ENCODE data around the gene PDE8A. TPM values are rescaled to one million over a fixed set of nuclear protein-coding genes. Genes with fewer than 3 reads are reported as not detected.

Gene PDE8A
- total and polyA plus RNA-seq, 2 donors (not counting 3 experiments of a cell fraction or from before 2014, with no cell fraction given): 21.3 to 45.7 TPM

DNA sequence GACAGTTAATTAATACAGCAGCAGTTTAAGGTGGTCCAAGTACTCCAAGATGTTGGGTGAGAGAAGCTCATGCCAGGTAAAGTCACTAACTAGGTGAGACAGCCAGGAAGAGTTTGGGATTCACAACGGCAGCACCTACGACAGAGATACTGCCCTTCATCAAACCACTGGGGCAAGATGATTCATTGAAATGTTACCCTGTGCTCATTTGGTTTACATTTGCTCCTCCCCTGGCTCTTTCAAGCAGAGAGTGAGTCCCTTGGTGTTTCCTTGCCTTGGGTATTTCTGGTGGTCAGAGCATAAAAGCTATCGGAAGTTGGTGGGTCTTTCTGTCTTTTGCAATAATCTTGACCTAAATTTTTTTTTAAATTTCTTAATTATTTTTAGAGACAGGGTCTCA is 19.9 kb upstream of the PDE8A start:
- dilution Hi-C loops (cut with MboI; ENCODE audit: extremely low pct_ligation_motif_present, low sequenced_read_pairs): loop anchor here (25.0 kb wide), 1 partner anchor 124 kb away; no protein-coding TSS in a partner anchor
- TF ChIP-seq POLR2A (IDR thresholded peaks at IDR 0.05; ENCODE audit: low read depth, low read length): no peak
- TF ChIP-seq FOS (IDR thresholded peaks at IDR 0.05; ENCODE audit: borderline replicate concordance, insufficient read depth, low read length): no peak
- TF ChIP-seq, protein P1, sequence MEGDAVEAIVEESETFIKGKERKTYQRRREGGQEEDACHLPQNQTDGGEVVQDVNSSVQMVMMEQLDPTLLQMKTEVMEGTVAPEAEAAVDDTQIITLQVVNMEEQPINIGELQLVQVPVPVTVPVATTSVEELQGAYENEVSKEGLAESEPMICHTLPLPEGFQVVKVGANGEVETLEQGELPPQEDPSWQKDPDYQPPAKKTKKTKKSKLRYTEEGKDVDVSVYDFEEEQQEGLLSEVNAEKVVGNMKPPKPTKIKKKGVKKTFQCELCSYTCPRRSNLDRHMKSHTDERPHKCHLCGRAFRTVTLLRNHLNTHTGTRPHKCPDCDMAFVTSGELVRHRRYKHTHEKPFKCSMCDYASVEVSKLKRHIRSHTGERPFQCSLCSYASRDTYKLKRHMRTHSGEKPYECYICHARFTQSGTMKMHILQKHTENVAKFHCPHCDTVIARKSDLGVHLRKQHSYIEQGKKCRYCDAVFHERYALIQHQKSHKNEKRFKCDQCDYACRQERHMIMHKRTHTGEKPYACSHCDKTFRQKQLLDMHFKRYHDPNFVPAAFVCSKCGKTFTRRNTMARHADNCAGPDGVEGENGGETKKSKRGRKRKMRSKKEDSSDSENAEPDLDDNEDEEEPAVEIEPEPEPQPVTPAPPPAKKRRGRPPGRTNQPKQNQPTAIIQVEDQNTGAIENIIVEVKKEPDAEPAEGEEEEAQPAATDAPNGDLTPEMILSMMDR (IDR thresholded peaks at IDR 0.05; ENCODE audit: extremely low read depth in 1 of 2, insufficient read depth in 1 of 2, low read depth in 1 of 2, low read length in 2 of 2): no peak
- TF ChIP-seq GATA2 (IDR thresholded peaks at IDR 0.05; ENCODE audit: insufficient read depth, insufficient read length, low read depth, low read length): no peak
- TF ChIP-seq MYC (IDR thresholded peaks at IDR 0.05; ENCODE audit: low read depth, low read length): no peak
- Histone ChIP-seq H3K4me3 (replicated peaks in 1 of 3; ENCODE audit: insufficient read depth in 1 of 3, low read depth in 1 of 3, low read length in 3 of 3) (no peak overlapping the region), H2AFZ (ENCODE audit: low read depth, low read length) (no peak overlapping the region), H3K9me1 (replicated peaks; ENCODE audit: control insufficient read depth, extremely low read depth, insufficient read depth, low read length) (no peaks in the 10 kb centered on the region), H3K9me3 (replicated peaks; ENCODE audit: control insufficient read depth, insufficient read depth, low read length) (no peaks in the 10 kb centered on the region), H3K4me1 (ENCODE audit: control insufficient read depth, extremely low read depth, insufficient read depth, low read length) (peaks cover 14% of the 10 kb centered on the region), H3K36me3 (ENCODE audit: control insufficient read depth in 2 of 2, extremely low read depth in 1 of 2, insufficient read depth in 2 of 2, low read length in 2 of 2) (no peaks in the 10 kb centered on the region), H3K27me3 (ENCODE audit: control insufficient read depth in 2 of 2, insufficient read depth in 2 of 2, low read length in 2 of 2) (no peaks in the 10 kb centered on the region), H3K4me2 (ENCODE audit: insufficient read depth, low read length) (no peak overlapping the region), H4K20me1 (replicated peaks; ENCODE audit: control insufficient read depth, extremely low read depth, insufficient read depth, low read length) (no peaks in the 10 kb centered on the region), H3K27ac (ENCODE audit: insufficient read depth, low read depth, low read length) (no peak overlapping the region), H3K79me2 (ENCODE audit: control insufficient read depth, insufficient read depth, low read length) (no peaks in the 10 kb centered on the region), H3K9ac (replicated peaks; ENCODE audit: extremely low read depth, insufficient read depth, low read length) (no peak overlapping the region)
- POLR2A ChIA-PET: no interaction called here
- no peak for DNase-seq (ENCODE audit: low read depth, low spot score)
- FAIRE-seq: no peak
- no TSS peak for BruUV-seq (replicated peaks)
- intact Hi-C loops (cut with micrococcal nuclease): no loop called here
- CTCF ChIA-PET: interaction anchor here (2.7 kb wide), 1 partner anchor 42 kb away, joined by 7 read pairs; no protein-coding TSS in a partner anchor

- Histone ChIP-seq H3K27ac (ENCODE audit: insufficient read depth, low read depth, low read length) (no peak overlapping the region), H3K9me3 (replicated peaks; ENCODE audit: control insufficient read depth, insufficient read depth, low read length) (no peaks in the 10 kb centered on the region), H2AFZ (ENCODE audit: low read depth, low read length) (no peak overlapping the region), H3K4me2 (ENCODE audit: insufficient read depth, low read length) (no peak overlapping the region), H4K20me1 (replicated peaks; ENCODE audit: control insufficient read depth, extremely low read depth, insufficient read depth, low read length) (no peaks in the 10 kb centered on the region), H3K4me3 (replicated peaks in 1 of 3; ENCODE audit: insufficient read depth in 1 of 3, low read depth in 1 of 3, low read length in 3 of 3) (no peak overlapping the region), H3K9ac (replicated peaks; ENCODE audit: extremely low read depth, insufficient read depth, low read length) (no peak overlapping the region), H3K79me2 (ENCODE audit: control insufficient read depth, insufficient read depth, low read length) (no peaks in the 10 kb centered on the region), H3K9me1 (replicated peaks; ENCODE audit: control insufficient read depth, extremely low read depth, insufficient read depth, low read length) (no peaks in the 10 kb centered on the region), H3K36me3 (ENCODE audit: control insufficient read depth in 2 of 2, extremely low read depth in 1 of 2, insufficient read depth in 2 of 2, low read length in 2 of 2) (no peaks in the 10 kb centered on the region), H3K27me3 (ENCODE audit: control insufficient read depth in 2 of 2, insufficient read depth in 2 of 2, low read length in 2 of 2) (no peaks in the 10 kb centered on the region), H3K4me1 (ENCODE audit: control insufficient read depth, extremely low read depth, insufficient read depth, low read length) (peaks cover 14% of the 10 kb centered on the region)
- no TSS peak for BruUV-seq (replicated peaks)
- dilution Hi-C loops (cut with MboI; ENCODE audit: extremely low pct_ligation_motif_present, low sequenced_read_pairs) (loop anchor here (25.0 kb wide), 1 partner anchor 126 kb away; no protein-coding TSS in a partner anchor), intact Hi-C loops (cut with micrococcal nuclease) (no loop called here)
- DNase-seq (ENCODE audit: low read depth, low spot score): no peak
- no peak for TF ChIP-seq FOS (IDR thresholded peaks at IDR 0.05; ENCODE audit: borderline replicate concordance, insufficient read depth, low read length)
- TF ChIP-seq, protein P2, sequence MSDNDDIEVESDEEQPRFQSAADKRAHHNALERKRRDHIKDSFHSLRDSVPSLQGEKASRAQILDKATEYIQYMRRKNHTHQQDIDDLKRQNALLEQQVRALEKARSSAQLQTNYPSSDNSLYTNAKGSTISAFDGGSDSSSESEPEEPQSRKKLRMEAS (IDR thresholded peaks at IDR 0.05; ENCODE audit: insufficient read depth, insufficient read length): no peak
- TF ChIP-seq MYC (IDR thresholded peaks at IDR 0.05; ENCODE audit: low read depth, low read length): no peak
- TF ChIP-seq EZH2 (IDR thresholded peaks at IDR 0.05; ENCODE audit: borderline replicate concordance, low read depth, low read length, severe bottlenecking): no peak
- TF ChIP-seq GATA2 (IDR thresholded peaks at IDR 0.05; ENCODE audit: insufficient read depth, insufficient read length, low read depth, low read length): no peak
- TF ChIP-seq, protein P1 (IDR thresholded peaks at IDR 0.05; ENCODE audit: extremely low read depth in 1 of 2, insufficient read depth in 1 of 2, low read depth in 1 of 2, low read length in 2 of 2): no peak
- no peak for TF ChIP-seq POLR2AphosphoS5 (IDR thresholded peaks at IDR 0.05; ENCODE audit: insufficient read depth, low read depth, low read length)
- no peak for TF ChIP-seq JUN (IDR thresholded peaks at IDR 0.05; ENCODE audit: borderline replicate concordance, insufficient read depth, insufficient read length, low read depth)
- no peak for TF ChIP-seq POLR2A (IDR thresholded peaks at IDR 0.05; ENCODE audit: low read depth, low read length)
- ChIA-PET CTCF (interaction anchor here (1.6 kb wide), 1 partner anchor 81 kb away, joined by 8 read pairs; no protein-coding TSS in a partner anchor), POLR2A (no interaction called here)
- no peak for FAIRE-seq
Measured at GRCh38 chr15:84962955-84963354, 18.7 kb upstream of the PDE8A start.
